ENCODE data around the gene PIGH. TPM values are rescaled to one million over a fixed set of nuclear protein-coding genes. Genes with fewer than 3 reads are reported as not detected.
A peak's percentile ranks its signal among the peaks of the same experiment; 100 is the strongest.

The PIGH gene
- total RNA-seq, 3 donors from 2014 or later (not counting 1 experiment from before 2014, with no cell fraction given) = 50.9 to 56.0 (median 54.5) TPM

DNA sequence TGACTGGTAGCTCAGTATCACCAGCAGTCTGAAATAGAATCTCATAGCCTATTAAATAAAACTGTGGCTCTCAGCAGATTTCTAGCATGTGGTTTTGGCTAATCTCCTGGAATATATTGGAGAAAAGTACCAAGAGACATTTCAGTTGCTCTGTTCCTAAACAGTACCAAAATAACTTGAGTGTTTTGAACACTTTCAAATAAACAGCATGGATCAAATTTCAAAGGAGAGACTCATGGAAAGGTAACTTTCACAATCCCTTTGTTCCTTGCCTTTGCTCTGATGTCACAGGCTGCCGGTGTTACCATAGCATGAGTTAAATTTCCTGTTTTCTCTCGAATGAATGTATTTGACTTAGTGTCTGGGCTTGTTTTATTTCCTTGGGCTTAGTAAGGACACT, 23.0 kb upstream of the PIGH start:
- H3K4me3 Mint-ChIP-seq = no peak overlapping the region
- ATAC-seq = no peak
- intact Hi-C loops (cut with micrococcal nuclease) = no loop called here

GRCh38 chr14:67622675-67623074, 22.6 kb upstream of the PIGH start:
- Mint-ChIP-seq H3K27ac (no peak overlapping the region), H3K36me3 (no peaks in the 10 kb centered on the region), H3K9me3 (no peaks in the 10 kb centered on the region), H3K4me3 (no peak overlapping the region), H3K27me3 (ENCODE audit: low read depth in 2 of 2) (peaks cover 0 to 9% of the 10 kb centered on the region in 2 donors), H3K4me1 (peaks cover 21 to 25% of the 10 kb centered on the region in 2 donors)
- WGBS (ENCODE audit: insufficient coverage) = 50% methylated on average over 4 of the region's 4 CpGs
- TF ChIP-seq, protein P1, sequence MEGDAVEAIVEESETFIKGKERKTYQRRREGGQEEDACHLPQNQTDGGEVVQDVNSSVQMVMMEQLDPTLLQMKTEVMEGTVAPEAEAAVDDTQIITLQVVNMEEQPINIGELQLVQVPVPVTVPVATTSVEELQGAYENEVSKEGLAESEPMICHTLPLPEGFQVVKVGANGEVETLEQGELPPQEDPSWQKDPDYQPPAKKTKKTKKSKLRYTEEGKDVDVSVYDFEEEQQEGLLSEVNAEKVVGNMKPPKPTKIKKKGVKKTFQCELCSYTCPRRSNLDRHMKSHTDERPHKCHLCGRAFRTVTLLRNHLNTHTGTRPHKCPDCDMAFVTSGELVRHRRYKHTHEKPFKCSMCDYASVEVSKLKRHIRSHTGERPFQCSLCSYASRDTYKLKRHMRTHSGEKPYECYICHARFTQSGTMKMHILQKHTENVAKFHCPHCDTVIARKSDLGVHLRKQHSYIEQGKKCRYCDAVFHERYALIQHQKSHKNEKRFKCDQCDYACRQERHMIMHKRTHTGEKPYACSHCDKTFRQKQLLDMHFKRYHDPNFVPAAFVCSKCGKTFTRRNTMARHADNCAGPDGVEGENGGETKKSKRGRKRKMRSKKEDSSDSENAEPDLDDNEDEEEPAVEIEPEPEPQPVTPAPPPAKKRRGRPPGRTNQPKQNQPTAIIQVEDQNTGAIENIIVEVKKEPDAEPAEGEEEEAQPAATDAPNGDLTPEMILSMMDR (IDR thresholded peaks at IDR 0.05) = no peak
- Histone ChIP-seq H3K27me3 (ENCODE audit: control insufficient read depth, insufficient read depth, low read length) (no peaks in the 10 kb centered on the region), H3K36me3 (ENCODE audit: control insufficient read depth, insufficient read depth, low read length) (no peaks in the 10 kb centered on the region), H3K27ac (ENCODE audit: low read length) (no peak overlapping the region), H3K4me1 (ENCODE audit: control insufficient read depth, insufficient read depth, low read length) (peaks cover 14% of the 10 kb centered on the region), H3K4me3 (ENCODE audit: low read length) (no peak overlapping the region), H3K9me3 (ENCODE audit: control insufficient read depth, insufficient read depth, low read length) (no peaks in the 10 kb centered on the region)
- ATAC-seq (no peak), DNase-seq (no peak)
- intact Hi-C loops (cut with micrococcal nuclease) = no loop called here

More for the DNA sequence above, 23.0 kb upstream of the PIGH start:
- TF ChIP-seq, protein P1 (IDR thresholded peaks at IDR 0.05) = no peak
- peaks cover 0 to 9% of the 10 kb centered on the region in 2 donors for H3K27me3 Mint-ChIP-seq (ENCODE audit: low read depth in 2 of 2)
- Histone ChIP-seq H3K27ac (ENCODE audit: low read length) (no peak overlapping the region), H3K36me3 (ENCODE audit: control insufficient read depth, insufficient read depth, low read length) (no peaks in the 10 kb centered on the region), H3K4me1 (ENCODE audit: control insufficient read depth, insufficient read depth, low read length) (peaks cover 14% of the 10 kb centered on the region), H3K9me3 (ENCODE audit: control insufficient read depth, insufficient read depth, low read length) (no peaks in the 10 kb centered on the region), H3K27me3 (ENCODE audit: control insufficient read depth, insufficient read depth, low read length) (no peaks in the 10 kb centered on the region), H3K4me3 (ENCODE audit: low read length) (no peak overlapping the region)
- peaks cover 21 to 25% of the 10 kb centered on the region in 2 donors for H3K4me1 Mint-ChIP-seq
- no peak overlapping the region for H3K27ac Mint-ChIP-seq
- H3K36me3 Mint-ChIP-seq = no peaks in the 10 kb centered on the region
- DNase-seq = peak in 1 of 2 donors; percentile 22
- 26% methylated on average over 2 of the region's 2 CpGs for WGBS (ENCODE audit: insufficient coverage)
- no peaks in the 10 kb centered on the region for H3K9me3 Mint-ChIP-seq

DNA sequence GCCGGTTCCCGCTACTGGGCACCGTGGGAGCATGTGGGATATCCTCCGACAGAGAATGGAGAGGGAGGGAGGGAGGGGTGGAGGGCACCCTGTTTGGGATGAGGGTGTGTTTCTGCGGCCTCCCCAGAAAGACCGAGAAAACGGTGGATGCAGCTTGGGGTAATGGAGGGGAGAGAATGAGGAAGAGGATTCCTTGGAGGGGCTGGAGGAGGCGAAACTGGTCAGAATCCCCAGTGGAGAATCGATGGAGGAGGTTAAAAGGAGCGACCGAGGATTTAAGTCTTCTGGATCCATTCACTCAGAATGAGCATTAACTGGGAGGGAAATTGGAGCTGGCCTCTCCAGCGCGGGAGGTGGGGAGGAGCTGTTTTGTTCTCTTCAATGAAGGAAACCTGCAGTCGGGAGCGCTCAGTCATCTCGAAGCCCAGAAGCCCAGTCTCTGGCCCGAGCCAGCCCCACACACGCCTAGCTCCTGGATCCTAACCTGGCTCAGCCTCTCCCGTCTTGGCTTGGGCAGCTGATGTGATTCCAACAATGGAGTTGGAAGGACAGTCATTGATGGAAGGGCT, 20.2 kb upstream of the PIGH start:
- ATAC-seq = no peak
- no peaks in the 10 kb centered on the region for H3K27me3 ChIP-seq (ENCODE audit: control insufficient read depth, insufficient read depth, low read length)
- H3K9me3 ChIP-seq (ENCODE audit: control insufficient read depth, insufficient read depth, low read length) = no peaks in the 10 kb centered on the region
- Mint-ChIP-seq H3K27ac (peak overlapping the region; percentile 95 to 98), H3K4me1 (peaks cover 21 to 25% of the 10 kb centered on the region in 2 donors), H3K36me3 (no peaks in the 10 kb centered on the region), H3K4me3 (peak overlapping the region; percentile 90), H3K9me3 (no peaks in the 10 kb centered on the region), H3K27me3 (ENCODE audit: low read depth in 2 of 2) (peaks cover 0 to 11% of the 10 kb centered on the region in 2 donors)
- DNase-seq = peak in 1 of 2 donors; percentile 27
- peak overlapping the region; percentile 55 for H3K27ac ChIP-seq (ENCODE audit: low read length)
- peak overlapping the region; percentile 83 for H3K4me3 ChIP-seq (ENCODE audit: low read length)
- TF ChIP-seq, protein P1 (IDR thresholded peaks at IDR 0.05) = no peak
- H3K36me3 ChIP-seq (ENCODE audit: control insufficient read depth, insufficient read depth, low read length) = no peaks in the 10 kb centered on the region
- intact Hi-C loops (cut with micrococcal nuclease) = no loop called here
- WGBS (ENCODE audit: insufficient coverage) = 13% methylated on average over 19 of the region's 19 CpGs
- peaks cover 14% of the 10 kb centered on the region for H3K4me1 ChIP-seq (ENCODE audit: control insufficient read depth, insufficient read depth, low read length)

All from natural killer cell (primary cell).